SK-N-SH (cell line): ENCODE measurements around the gene NALF2. TPM values are rescaled to one million over a fixed set of nuclear protein-coding genes. Genes with fewer than 3 reads are reported as not detected.

Source experiments
- CTCF ChIA-PET: fragments of 300-600, 350-600 bp; formaldehyde crosslinking; extraction: SDS; loops from one replicate; lab custom pipeline; 2021; lab: Yijun Ruan, JAX
- POLR2A ChIA-PET: fragments of 350-600 bp; sonication (Branson Sonifier 250); formaldehyde crosslinking; extraction: SDS; loops from one replicate; lab custom pipeline; 2020; ENCODE audit warnings: antibody characterized with exemption, inconsistent platforms; lab: Yijun Ruan, JAX
- DNase-seq: peaks from one replicate; pipeline ENCODE4 v3.0.0; 2012
- H2AFZ ChIP-seq: fragments of 200-600 bp; sonication (generic); 2 replicates; pipeline ENCODE4 v1.8.1; 2016; ENCODE audit warnings: antibody characterized with exemption, mild to moderate bottlenecking, low read depth
- H3F3A ChIP-seq: fragments of 200-600 bp; sonication (generic); replicated peaks from 2 replicates; pipeline ENCODE3; 2016; ENCODE audit warnings: antibody characterized with exemption, mild to moderate bottlenecking; ENCODE audit not compliant: insufficient read depth
- H3K27ac ChIP-seq, 2 experiments: fragments of 200-500 bp in 1 of 2; fragments of 200-600 bp in 1 of 2; sonication (Bioruptor generic) in 1 of 2; sonication (generic), shearing (Covaris generic) in 1 of 2; 2 replicates each; pipeline versions ENCODE4 v1.5.1 to v1.6.1; 2014 to 2016; ENCODE audit warnings: low read depth in 2 of 2, inconsistent platforms in 1 of 2, low read length in 1 of 2, mild to moderate bottlenecking in 1 of 2, mixed read lengths in 1 of 2
- H3K27me3 ChIP-seq: fragments of 200-600 bp; sonication (generic), shearing (Covaris generic); 2 replicates; pipeline ENCODE4 v1.6.1; 2016; ENCODE audit warnings: mixed run types; ENCODE audit not compliant: insufficient read depth
- H3K36me3 ChIP-seq, 2 experiments: fragments of 200-500 bp in 1 of 2; fragments of 200-600 bp in 1 of 2; sonication (Bioruptor generic) in 1 of 2; sonication (generic) in 1 of 2; replicated peaks in 1 of 2; 2 replicates each; pipeline versions ENCODE3 to v1.5.1; 2014 to 2016; ENCODE audit warnings: low read length in 1 of 2, mild to moderate bottlenecking in 1 of 2; ENCODE audit not compliant: insufficient read depth in 2 of 2, control insufficient read depth in 1 of 2
- H3K4me1 ChIP-seq, 2 experiments: fragments of 200-500 bp in 1 of 2; fragments of 200-600 bp in 1 of 2; sonication (Bioruptor generic) in 1 of 2; sonication (generic), shearing (Covaris generic) in 1 of 2; 2 replicates each; pipeline versions ENCODE4 v1.5.1 to v1.6.1; 2014 to 2016; ENCODE audit warnings: low read depth in 1 of 2, low read length in 1 of 2, mixed run types in 1 of 2; ENCODE audit not compliant: insufficient read depth in 2 of 2, control insufficient read depth in 1 of 2
- H3K4me2 ChIP-seq: fragments of 200-600 bp; sonication (generic), shearing (Covaris generic); 2 replicates; pipeline ENCODE4 v1.6.1; 2017; ENCODE audit warnings: mixed run types
- H3K4me3 ChIP-seq, 2 experiments: fragments of 200-500 bp in 1 of 2; fragments of 200-600 bp in 1 of 2; sonication (Bioruptor generic) in 1 of 2; sonication (generic), shearing (Covaris generic) in 1 of 2; 2 replicates each; pipeline versions ENCODE4 v1.5.1 to v1.8.1; 2014 to 2016; ENCODE audit warnings: low read depth in 2 of 2, inconsistent platforms in 1 of 2, low read length in 1 of 2, mild to moderate bottlenecking in 1 of 2, mixed read lengths in 1 of 2, moderate library complexity in 1 of 2
- H3K79me2 ChIP-seq: fragments of 200-600 bp; sonication (generic); 2 replicates; pipeline ENCODE4 v1.8.1; 2017; ENCODE audit warnings: mild to moderate bottlenecking; ENCODE audit not compliant: insufficient read depth
- H3K9ac ChIP-seq: fragments of 200-600 bp; sonication (generic); 2 replicates; pipeline ENCODE4 v1.6.1; 2017; ENCODE audit warnings: mixed run types
- H3K9me2 ChIP-seq: fragments of 200-600 bp; sonication (generic); 2 replicates; pipeline ENCODE4 v1.6.1; 2017; ENCODE audit warnings: mixed run types
- H3K9me3 ChIP-seq: fragments of 200-600 bp; sonication (generic); 2 replicates; pipeline ENCODE4 v1.6.1; 2017; ENCODE audit warnings: mixed run types, mild to moderate bottlenecking, moderate library complexity
- H4K20me1 ChIP-seq: fragments of 200-600 bp; sonication (generic); 2 replicates; pipeline ENCODE4 v1.6.1; 2017; ENCODE audit warnings: mild to moderate bottlenecking, mixed run types; ENCODE audit not compliant: insufficient read depth
- CTCF ChIP-seq: fragments of 200-600 bp; sonication (generic); IDR thresholded peaks from 2 replicates; pipeline ENCODE4 v1.6.1; 2017; ENCODE audit warnings: antibody characterized with exemption, mild to moderate bottlenecking, moderate library complexity
- EP300 ChIP-seq, 2 experiments: IDR thresholded peaks; 2 replicates each; pipeline versions ENCODE4 v1.4.0 to v1.6.1; 2012; ENCODE audit warnings: borderline replicate concordance in 1 of 2, low read depth in 1 of 2, low read length in 1 of 2
- JUND ChIP-seq: IDR thresholded peaks from 2 replicates; pipeline ENCODE4 v1.4.0; 2012
- RFX5 ChIP-seq: IDR thresholded peaks from 2 replicates; pipeline ENCODE4 v1.6.1; 2012; ENCODE audit warnings: mild to moderate bottlenecking, improper control_type of control experiment, low read length
- TCF12 ChIP-seq: IDR thresholded peaks from 2 replicates; pipeline ENCODE4 v1.4.0; 2012
- USF2 ChIP-seq: fragments of 150-350 bp; IDR thresholded peaks from 2 replicates; pipeline ENCODE4 v1.6.1; 2017; ENCODE audit warnings: antibody characterized with exemption, low read length, low read depth, borderline replicate concordance
- YY1 ChIP-seq: IDR thresholded peaks from 2 replicates; pipeline ENCODE4 v1.4.0; 2012; ENCODE audit warnings: low read depth, mild to moderate bottlenecking
- WGBS: methylation state at CpG from one replicate; pipeline ENCODE4 v1.1.6; 2017; ENCODE audit warnings: low lambda C conversion rate; 5-methylcytosine and 5-hydroxymethylcytosine counted together
- polyA plus RNA-seq, 3 experiments: library from polyadenylated mRNA; depleted of rRNA; stranded (reverse); fragments of >200 nt; gene quantifications; 2 replicates each; pipeline ENCODE4 v1.2.3, GENCODE V29; 2012

NALF2 gene
- polyA plus RNA-seq, 1 of the 3 experiments (the other 2 are of a cell fraction): 0.02 TPM

- ChIA-PET CTCF (interaction anchor here (1.4 to 3.6 kb wide), 2 partner anchors 13 to 113 kb away, joined by 7 to 17 read pairs; no protein-coding TSS in a partner anchor), POLR2A (no interaction called here)
- Histone ChIP-seq H3K4me3 (no peak overlapping the region), H3K36me3 (no peaks in the 10 kb centered on the region), H3F3A (no peaks in the 10 kb centered on the region), H3K27me3 (peaks cover 14% of the 10 kb centered on the region), H3K79me2 (no peaks in the 10 kb centered on the region), H3K4me1 (no peaks in the 10 kb centered on the region; a peak in 1 of 4 replicates), H3K27ac (no peak overlapping the region), H3K9ac (no peak overlapping the region), H4K20me1 (peaks cover 6% of the 10 kb centered on the region; the same call in 1 of the 2 replicates), H3K9me2 (no peaks in the 10 kb centered on the region), H2AFZ (no peak overlapping the region), H3K4me2 (no peak overlapping the region), H3K9me3 (no peaks in the 10 kb centered on the region)
- DNase-seq: no peak
- 64% methylated on average over 35 of the region's 36 CpGs for WGBS
- no peak for TF ChIP-seq JUND
Observed at GRCh38 chrX:69505772-69506616, 1.9 kb downstream of the NALF2 start.

GRCh38 chrX:69506617-69507499, 2.7 kb downstream of the NALF2 start:
- Histone ChIP-seq H3K4me2 (no peak overlapping the region), H4K20me1 (peaks cover 6% of the 10 kb centered on the region; the same call in 1 of the 2 replicates), H3K79me2 (no peaks in the 10 kb centered on the region), H3K4me1 (no peaks in the 10 kb centered on the region; a peak in 1 of 4 replicates), H3K4me3 (no peak overlapping the region), H3F3A (no peaks in the 10 kb centered on the region), H3K36me3 (no peaks in the 10 kb centered on the region), H3K27me3 (peaks cover 14% of the 10 kb centered on the region), H2AFZ (no peak overlapping the region), H3K9me3 (no peaks in the 10 kb centered on the region), H3K9me2 (no peaks in the 10 kb centered on the region)
- CTCF ChIA-PET: interaction anchor here (1.4 kb wide), 1 partner anchor 112 kb away, joined by 7 read pairs; no protein-coding TSS in a partner anchor
- WGBS: 24% methylated on average over 11 of the region's 15 CpGs
- no peak for DNase-seq
- POLR2A ChIA-PET: no interaction called here
- TF ChIP-seq EP300 (IDR thresholded peaks at IDR 0.05; ENCODE audit: borderline replicate concordance in 1 of 2, low read depth in 1 of 2, low read length in 1 of 2) (no peak), YY1 (no peak), JUND (no peak), RFX5 (no peak), USF2 (no peak), TCF12 (no peak), CTCF (no peak)
- TF ChIP-seq, all 33 proteins: peak for 0
- Histone ChIP-seq H3K9ac (no peak overlapping the region), H3K27ac (no peak overlapping the region)
